ENCODE data around the gene NOSIP.

The NOSIP gene

DNA sequence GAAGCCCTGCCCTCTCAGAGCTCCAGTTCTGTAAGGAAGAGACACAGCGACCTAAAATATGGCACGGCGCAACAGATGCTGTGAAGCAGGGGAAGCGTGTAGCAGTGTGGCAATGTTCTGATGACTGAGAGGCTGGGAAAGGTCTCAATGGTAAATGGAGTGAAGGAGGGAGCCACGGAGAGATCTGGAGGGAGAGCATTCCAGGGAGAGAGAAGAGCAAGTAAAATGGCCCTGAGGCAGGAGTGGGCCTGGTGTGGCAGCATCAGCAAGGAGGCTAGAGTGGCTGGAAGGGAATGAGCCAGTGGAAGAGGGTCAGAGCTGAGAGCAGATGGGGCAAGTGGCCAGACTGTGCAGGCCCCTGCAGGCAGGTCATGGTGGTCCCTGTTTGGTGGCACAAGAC lies 36.2 kb downstream of the NOSIP start:
- no peak for DNase-seq

DNA sequence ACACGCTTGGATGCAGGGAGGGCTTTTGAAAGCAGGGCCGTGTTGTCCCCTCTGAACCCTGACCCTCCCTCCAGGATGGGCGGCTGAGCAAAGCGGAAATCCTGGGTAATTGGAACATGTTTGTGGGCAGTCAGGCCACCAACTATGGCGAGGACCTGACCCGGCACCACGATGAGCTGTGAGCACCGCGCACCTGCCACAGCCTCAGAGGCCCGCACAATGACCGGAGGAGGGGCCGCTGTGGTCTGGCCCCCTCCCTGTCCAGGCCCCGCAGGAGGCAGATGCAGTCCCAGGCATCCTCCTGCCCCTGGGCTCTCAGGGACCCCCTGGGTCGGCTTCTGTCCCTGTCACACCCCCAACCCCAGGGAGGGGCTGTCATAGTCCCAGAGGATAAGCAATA lies 37.3 kb downstream of the NOSIP start:
- DNase-seq: no peak

DNA sequence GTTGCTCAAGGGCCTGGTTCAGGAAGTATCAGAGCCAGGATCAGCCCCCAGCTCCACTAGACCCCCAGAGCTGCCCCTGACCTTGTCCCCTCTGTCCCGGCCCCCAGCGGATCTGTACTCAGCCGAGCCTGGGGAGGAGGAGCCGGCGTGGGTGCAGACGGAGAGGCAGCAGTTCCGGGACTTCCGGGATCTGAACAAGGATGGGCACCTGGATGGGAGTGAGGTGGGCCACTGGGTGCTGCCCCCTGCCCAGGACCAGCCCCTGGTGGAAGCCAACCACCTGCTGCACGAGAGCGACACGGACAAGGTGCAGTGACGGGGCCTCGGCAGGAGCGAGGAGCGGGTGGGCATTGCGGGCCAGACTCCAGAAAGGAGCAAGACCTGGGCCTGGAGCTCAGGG lies 37.9 kb downstream of the NOSIP start:
- DNase-seq: no peak

DNA sequence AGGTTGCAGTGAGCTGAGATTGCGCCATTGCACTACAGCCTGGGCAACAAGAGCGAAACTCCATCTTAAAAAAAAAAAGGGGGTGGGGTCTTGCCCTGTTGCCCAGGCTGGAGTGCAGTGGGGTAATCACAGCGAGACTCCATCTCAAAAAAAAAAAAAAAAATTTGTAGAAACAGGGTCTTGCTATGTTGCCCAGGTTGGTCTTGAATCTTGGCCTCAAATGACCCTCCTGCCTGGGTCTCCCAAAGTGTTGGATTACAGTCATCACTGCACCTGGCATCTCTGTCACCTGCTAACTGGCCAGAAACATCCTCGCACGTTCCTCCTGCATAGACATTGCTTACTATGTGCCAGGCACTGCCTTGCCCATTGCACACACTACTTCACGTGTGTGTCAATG lies 38.4 kb downstream of the NOSIP start:
- no peak for DNase-seq

DNA sequence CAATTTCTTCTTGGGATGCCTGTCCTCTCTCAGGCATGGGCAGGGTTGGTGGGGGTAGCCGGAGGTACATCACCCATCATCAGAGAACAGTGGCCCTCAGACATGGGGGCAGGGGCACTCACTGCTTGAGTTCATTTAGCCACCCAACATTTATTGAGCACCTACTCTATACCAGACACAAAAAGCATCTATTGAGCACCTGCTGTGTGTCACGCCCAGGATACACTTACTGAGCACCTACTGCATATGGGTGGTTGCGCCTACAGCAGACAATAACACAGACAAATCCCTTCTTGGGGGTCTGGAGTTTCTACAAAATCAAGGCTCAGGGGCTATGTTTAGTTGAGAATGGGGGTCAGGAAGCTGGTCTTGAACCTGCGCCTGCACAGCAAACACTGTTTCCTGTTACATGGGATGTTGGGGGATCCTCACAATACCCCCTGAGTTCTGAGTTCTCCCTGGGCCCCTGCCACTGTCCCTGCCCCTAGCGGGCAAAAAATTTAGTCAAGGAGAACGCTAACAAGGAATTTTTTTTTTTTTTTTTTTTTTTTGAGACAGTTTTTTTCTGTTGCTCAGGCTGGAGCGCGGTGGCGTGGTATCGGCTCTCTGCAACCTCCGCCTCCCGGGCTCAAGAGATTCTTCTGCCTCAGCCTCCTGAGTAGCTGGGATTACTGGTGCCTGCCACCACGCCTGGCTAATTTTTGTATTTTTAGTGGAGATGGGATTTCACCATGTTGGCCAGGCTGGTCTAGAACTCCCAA lies 41.0 kb downstream of the NOSIP start:
- DNase-seq: no peak

DNA sequence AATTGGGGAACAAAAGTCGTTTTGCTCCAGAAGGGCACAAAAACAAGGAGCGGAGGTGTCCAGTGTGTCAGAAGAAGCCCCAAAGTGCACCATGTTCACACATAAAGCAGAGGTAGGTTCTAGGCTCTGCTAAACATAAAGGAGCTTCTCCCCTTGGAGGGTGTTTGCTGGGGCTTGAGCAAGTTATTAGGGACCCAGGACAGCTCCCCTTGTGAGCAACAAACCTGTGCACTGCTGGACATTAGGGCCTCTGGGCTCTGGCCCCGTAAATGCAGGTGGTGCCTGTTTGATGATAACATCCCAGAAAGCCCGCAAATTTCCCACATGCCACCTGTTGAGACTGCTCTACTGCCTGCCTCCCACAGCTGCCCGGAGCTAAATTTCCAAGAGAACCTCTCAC lies 41.7 kb downstream of the NOSIP start:
- no peak for DNase-seq

DNA sequence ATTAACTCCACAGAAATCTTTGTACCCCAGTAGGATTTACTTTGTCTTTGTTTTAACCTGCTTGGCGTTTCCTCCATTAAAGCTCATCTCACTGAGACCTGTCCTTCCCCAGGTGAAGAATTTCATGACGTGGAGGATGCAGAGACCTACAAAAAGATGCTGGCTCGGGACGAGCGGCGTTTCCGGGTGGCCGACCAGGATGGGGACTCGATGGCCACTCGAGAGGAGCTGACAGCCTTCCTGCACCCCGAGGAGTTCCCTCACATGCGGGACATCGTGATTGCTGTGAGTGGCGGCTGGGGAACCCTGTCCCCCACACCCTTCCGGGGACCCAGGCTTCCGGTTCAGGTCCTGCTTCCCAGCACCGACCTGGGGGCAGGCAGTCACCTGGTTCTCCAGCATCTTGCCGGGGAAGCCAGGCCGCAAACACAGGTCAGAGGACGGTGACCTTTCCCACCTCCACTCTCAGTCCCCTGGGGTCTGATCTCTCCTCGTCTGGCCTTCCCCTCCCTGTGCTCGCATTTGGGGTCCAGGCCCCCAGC lies 43.4 kb downstream of the NOSIP start:
- DNase-seq: no peak

DNA sequence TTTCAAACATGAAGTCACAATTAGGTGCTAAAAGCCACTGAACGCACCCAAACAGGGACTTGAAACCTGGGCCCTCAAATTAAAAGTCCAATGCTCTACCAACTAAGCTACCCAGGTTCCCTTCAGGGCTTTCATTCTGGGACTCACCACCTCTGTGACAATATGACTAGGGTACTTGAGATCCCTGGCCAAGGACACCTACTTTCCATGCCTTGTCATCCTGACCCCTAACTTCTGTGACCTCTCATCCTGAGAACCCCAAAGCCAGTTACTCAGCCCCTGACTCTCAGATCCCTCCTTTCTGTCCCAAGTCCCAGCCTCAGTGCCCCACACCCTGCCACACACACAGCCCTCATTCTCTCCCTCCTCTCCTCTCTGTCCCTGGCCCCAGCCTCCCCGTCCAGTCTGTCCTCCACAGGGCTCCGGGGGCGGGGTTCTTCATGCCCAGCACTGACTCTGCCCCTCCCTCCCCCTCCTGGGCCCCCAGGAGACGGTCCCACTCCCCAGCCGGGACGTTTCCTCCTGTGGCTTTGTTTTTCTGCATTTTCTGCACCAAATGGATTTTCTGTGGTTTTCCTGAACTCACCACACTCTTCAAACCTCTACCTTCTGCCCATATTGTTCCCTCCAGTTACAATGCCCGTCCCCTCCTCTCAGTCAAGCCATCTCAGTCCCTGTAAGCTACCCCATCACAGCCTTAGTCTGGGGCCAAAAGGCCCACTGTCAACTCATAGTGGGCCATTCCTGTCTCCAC lies 45.5 kb downstream of the NOSIP start:
- no peak for DNase-seq

DNA sequence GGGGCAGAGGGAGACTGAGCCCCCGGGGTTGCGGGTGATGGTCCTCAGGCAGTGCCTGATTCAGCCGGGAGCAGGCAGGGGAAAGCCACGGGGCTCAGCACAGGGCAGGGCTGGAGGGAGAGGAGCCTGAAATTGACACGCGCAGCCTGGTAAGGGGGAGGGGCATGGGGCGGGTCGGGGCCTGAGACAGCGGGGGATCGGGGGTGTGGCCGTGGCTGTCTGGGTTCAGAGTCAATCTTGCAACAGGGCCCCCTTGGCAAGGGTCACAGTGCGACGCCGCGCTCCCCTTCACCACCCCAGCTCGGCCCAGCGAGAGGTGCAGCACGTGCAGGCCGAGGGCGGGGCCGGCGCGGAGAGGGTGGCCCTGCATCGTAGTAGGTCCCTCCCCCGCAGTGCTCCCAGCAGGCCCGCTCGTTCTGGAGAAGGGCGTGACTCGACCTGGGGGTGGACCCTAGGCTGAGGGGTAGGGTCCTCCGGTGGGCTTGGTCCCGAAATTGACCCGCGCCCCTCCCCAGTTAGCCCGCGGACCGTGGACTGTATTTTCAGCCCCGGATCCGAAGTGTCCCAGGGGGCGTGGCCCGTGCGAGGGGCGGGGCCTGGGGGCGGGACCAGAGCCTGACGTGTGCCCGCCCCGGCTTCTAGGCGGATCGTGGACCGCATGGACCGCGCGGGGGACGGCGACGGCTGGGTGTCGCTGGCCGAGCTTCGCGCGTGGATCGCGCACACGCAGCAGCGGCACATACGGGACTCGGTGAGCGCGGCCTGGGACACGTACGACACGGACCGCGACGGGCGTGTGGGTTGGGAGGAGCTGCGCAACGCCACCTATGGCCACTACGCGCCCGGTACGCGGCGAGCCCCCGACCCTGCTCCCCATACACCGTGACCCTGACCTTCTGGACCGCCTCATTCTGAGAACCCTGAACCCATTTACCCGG lies 46.5 kb downstream of the NOSIP start:
- DNase-seq: peak; percentile 86

DNA sequence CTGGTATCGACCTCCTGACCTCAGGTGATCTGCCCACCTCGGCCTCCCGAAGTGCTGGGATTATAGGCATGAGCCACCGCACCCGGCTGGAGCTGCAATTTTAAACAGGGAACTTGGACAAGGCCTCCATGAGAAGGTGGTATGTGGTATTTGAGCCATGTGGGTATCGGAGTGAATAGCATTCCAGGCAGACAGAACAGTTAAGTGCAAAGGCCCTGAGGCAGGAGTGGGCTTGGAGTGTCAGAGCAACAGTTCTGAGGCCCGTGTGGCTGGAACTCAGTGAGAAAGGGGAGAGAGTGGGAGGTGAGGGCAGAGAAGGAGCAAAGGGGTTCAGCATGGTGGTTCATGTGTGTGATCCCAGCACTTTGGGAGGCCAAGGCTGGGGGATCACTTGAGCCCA lies 49.6 kb downstream of the NOSIP start:
- DNase-seq: no peak

DNA sequence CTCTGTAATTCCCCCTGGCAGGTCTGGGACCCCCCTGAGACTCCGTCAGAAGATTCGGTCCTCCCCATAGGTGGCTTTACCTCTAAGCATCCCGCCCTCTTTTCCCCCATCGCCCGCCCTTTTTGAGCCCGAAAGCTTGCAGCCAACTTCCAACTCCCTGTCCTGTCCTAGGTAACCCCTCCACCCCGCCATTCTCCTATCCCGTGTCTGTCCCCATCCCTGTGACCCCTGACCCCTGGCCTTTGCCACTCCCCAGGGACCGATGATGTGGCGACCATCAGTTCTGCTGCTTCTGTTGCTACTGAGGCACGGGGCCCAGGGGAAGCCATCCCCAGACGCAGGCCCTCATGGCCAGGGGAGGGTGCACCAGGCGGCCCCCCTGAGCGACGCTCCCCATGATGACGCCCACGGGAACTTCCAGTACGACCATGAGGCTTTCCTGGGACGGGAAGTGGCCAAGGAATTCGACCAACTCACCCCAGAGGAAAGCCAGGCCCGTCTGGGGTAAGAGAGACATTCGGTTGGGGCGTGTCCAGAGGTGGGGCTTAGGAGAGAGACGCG lies 52.1 kb downstream of the NOSIP start:
- DNase-seq: peak; percentile 18

DNA sequence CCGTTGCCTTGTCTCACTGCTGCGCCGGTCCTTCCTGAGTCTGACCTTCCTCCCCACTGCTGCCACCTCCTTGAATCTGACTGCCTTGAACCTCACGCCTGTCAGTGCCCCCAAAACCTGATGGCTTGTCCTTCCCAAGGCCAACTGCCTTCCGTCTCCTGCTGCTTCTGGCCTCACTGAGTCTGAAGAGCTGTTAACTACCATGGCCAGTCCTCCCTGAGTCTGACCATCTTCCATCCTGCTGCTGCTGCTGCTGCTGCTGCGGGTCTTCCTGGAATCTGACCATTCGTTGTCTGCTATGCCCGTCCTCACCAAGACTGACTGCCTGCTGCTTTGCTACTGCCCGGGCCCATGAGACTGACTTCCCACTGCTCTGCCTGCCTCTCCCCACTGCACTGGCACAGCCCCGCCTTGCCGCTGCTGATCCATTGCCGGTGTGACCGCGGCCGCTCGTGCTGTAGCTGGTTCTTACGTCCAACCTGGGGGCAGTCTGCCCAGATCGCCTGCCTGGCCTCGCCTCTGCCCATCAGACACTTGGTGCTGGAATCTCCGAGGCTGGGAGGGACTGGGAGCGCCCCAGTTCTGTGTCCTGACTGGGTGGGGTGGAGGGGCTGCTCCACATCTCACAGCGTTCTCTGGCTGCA lies 55.4 kb downstream of the NOSIP start:
- DNase-seq: no peak

DNA sequence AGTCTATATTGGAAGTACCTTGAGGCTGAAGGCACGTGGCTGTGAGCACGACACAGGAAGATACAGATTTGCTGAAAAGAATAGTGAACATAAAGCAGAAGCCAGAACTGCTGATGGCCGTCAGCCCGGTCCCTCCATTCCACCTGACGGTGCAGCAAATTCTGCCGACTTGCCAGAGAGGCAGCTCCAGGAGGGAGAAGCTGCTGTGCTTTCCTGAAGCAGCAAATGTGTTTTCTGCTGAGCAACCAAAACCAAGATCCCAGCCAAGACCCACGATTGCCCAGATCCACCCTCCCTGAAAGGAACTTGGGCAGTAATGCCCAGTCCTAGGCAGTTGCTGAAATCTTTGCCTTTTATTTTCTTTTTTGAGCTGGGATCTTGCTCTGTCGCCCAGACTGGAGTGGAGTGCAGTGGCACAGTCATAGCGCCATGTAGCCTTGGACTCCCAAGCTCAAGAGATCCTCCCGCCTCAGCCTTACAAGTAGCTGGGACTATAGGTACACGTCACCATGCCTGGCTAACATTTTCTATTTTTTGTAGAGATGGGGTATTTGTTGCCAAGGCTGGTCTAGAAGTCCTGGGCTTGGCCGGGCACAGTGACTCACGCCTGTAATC lies 59.5 kb downstream of the NOSIP start:
- DNase-seq: no peak

DNA sequence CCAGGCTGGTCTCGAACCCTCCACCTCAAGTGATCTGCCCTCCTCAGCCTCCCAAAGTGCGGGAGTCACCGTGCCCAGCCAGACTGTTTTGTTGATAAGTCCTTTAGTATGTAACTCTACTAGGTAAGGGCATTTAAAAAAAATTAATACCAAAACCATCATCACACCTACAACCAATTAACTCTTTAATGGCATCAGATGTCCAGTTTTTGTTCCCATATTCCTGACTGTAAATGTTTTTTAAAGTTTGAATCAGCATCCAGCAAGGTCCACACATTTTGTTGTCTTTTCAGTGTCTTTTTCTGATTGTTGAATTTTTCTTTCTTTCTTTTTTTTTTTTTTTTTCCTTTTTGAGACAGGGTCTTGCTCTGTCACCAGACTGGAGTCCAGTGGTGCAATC lies 62.3 kb downstream of the NOSIP start:
- no peak for DNase-seq

DNA sequence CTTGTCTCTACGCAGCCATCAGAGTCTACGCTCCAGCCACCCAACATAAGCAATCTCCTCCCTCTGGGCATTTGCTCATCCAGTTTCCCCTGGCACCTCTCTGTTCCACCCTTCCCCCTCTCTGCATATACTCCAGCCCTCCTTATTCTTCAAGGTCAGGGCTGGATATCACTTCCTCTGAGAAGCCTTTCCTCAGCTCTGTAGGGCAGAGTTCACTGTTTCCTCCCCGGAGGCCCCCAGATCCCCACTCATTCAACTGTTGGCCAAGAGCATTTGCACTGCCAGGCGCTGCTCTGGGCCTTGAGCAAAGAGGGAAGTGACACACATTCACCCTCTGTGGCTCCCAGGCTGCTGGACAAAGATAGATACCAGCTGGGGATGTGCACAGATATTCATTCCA lies 64.6 kb downstream of the NOSIP start:
- no peak for DNase-seq

DNA sequence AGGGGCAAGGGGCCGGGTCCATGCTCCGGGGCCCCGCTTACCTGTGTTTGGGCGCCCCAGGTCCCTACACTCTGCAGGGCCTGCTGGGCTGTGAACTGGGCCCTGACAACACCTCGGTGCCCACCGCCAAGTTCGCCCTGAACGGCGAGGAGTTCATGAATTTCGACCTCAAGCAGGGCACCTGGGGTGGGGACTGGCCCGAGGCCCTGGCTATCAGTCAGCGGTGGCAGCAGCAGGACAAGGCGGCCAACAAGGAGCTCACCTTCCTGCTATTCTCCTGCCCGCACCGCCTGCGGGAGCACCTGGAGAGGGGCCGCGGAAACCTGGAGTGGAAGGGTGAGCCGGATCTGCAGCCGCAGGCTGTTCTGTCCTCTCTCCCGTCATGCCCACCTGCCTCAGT lies 66.2 kb downstream of the NOSIP start:
- DNase-seq: no peak

DNA sequence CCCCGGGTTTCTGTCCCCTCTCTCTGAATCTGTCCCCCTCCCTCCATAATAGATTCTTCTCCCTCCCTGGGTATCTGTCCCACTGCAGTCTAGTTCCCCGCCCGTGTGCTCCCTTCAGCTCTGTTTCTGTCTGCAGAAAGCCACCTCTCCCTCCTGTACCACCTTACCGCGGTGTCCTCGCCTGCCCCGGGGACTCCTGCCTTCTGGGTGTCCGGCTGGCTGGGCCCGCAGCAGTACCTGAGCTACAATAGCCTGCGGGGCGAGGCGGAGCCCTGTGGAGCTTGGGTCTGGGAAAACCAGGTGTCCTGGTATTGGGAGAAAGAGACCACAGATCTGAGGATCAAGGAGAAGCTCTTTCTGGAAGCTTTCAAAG lies 66.6 kb downstream of the NOSIP start:
- no peak for DNase-seq

DNA sequence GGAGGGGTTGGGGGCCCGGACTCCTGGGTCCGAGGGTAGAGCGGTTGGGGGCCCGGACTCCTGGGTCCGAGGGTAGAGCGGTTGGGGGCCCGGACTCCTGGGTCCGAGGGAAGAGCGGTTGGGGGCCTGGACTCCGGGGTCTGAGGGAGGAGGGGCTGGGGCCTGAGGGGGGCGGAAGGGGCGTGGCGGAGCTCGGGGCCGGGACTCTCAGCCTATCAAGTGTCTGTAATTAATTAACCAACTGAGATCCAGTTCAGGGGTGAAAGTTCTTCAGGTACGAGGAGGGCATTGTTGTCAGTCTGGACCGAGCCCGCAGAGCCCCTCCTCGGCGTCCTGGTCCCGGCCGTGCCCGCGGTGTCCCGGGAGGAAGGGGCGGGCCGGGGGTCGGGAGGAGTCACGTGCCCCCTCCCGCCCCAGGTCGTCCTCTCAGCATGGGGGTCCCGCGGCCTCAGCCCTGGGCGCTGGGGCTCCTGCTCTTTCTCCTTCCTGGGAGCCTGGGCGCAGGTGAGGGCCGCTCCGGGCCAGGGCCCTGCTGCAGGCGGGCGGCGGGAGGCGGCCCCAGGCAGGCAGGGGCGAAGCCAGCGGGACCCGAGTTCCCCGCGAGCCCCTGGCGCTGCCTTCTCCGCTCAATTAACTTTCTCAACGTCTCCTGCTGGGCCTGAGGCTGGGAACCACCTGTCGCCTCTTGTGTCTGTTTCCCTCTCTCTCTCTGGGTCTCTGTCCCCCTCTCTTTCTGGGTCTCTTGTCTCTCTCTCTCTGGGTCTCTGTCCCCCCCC lies 67.2 kb downstream of the NOSIP start:
- DNase-seq: no peak

DNA sequence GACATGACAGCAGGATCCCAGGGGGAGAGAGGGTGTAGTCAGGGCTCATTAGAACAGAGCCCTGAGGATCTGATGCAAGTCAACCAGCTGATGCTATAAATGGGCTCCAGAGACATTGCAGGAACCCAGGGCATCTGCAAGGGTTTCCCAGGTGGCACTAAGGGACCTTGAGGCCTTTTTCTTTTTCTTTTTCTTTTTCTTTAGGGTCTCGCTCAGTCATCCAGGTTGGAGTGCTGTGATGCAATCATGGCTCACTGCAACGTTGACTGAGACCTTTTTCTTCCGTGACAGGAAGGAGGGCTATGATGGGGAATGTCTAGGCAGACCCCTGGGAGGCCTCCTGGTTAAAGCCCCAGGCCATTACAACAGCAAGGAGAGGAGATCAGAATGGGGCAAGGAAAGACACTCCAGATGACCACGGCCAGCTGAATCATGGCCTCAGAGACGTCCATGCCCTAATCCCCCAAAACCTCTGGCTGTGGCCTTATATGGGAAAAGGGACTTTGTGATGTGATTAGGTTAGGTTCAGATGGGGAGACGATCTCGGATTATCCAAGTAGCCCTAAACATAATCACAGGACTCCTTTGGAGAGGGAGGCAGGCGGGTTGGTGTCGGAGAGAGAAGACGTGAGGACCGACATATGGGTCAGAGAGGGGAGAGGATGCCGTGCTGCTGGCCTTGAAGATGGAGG lies 72.4 kb downstream of the NOSIP start:
- DNase-seq: no peak

DNA sequence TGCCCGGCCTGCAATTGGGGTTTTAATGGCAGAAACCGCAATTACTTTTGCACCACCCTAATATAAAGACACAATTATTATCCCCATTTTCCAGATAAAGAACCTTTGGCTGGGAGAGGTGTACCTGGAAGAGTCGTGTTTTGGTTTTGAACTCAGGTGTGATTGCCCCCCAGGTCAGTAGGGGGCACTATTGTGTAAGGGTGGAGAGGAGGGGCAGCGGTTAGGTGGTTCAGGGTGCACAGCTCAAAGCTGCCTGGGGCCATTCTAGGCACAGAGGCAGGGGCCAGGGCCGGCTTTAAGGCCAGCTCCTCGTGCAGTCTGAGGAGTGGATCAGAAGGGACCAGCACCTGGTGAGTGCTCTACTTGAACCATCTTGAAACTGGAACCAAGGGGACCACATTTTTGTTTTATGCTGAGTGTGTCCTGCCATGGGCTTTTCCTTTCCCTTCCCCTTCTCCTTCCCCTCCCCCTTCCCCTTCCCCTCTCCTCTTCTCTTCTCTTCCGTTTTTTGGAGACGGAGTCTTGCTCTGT lies 73.7 kb downstream of the NOSIP start:
- peak; percentile 77 for DNase-seq
